ENCODE measurements around the gene ATG2B. TPM values are rescaled to one million over a fixed set of nuclear protein-coding genes. Genes with fewer than 3 reads are reported as not detected.

ATG2B gene
- total RNA-seq, 1 experiment from 2014 or later = 11.0 TPM

- H3K4me1 ChIP-seq (replicated peaks) = peaks cover 36% of the 10 kb centered on the region
- peaks cover 36% of the 10 kb centered on the region for H3K36me3 ChIP-seq
- no peak overlapping the region for H3K4me3 ChIP-seq
- no peaks in the 10 kb centered on the region; the same call in 1 of the 2 replicates for H3K9me3 ChIP-seq (replicated peaks)
- no peaks in the 10 kb centered on the region for H3K27me3 ChIP-seq (replicated peaks)
- DNase-seq (ENCODE audit: low read depth in 1 of 2, low spot score in 2 of 2) = no peak
- H3K27ac ChIP-seq = no peak overlapping the region
These were observed 102.8 kb downstream of the ATG2B start for GRCh38 chr14:96260341-96260821.

- Histone ChIP-seq H3K27ac (no peak overlapping the region), H3K36me3 (peaks cover 16% of the 10 kb centered on the region), H3K9me3 (replicated peaks) (peaks cover 3% of the 10 kb centered on the region; the same call in 1 of the 2 replicates), H3K4me1 (replicated peaks) (peaks cover 61% of the 10 kb centered on the region), H3K27me3 (replicated peaks) (no peaks in the 10 kb centered on the region), H3K4me3 (no peak overlapping the region)
- DNase-seq (ENCODE audit: low read depth in 1 of 2, low spot score in 2 of 2) = no peak
These were observed 105.2 kb downstream of the ATG2B start for GRCh38 chr14:96257900-96258299.

GRCh38 chr14:96257056-96257455 is 106.1 kb downstream of the ATG2B start:
- H3K4me3 ChIP-seq = no peak overlapping the region
- H3K27me3 ChIP-seq (replicated peaks) = no peaks in the 10 kb centered on the region
- H3K36me3 ChIP-seq = peaks cover 16% of the 10 kb centered on the region
- no peak for DNase-seq (ENCODE audit: low read depth in 1 of 2, low spot score in 2 of 2)
- H3K4me1 ChIP-seq (replicated peaks) = peaks cover 70% of the 10 kb centered on the region
- peak overlapping the region; percentile 92; the same call in 1 of the 2 replicates for H3K27ac ChIP-seq
- H3K9me3 ChIP-seq (replicated peaks) = peaks cover 3% of the 10 kb centered on the region; the same call in 1 of the 2 replicates

GRCh38 chr14:96256407-96256806 is 106.7 kb downstream of the ATG2B start:
- peaks cover 3% of the 10 kb centered on the region; the same call in 1 of the 2 replicates for H3K9me3 ChIP-seq (replicated peaks)
- H3K27me3 ChIP-seq (replicated peaks) = no peaks in the 10 kb centered on the region
- DNase-seq (ENCODE audit: low read depth in 1 of 2, low spot score in 2 of 2) = no peak
- H3K4me3 ChIP-seq = peak overlapping the region; percentile 11
- H3K36me3 ChIP-seq = peaks cover 16% of the 10 kb centered on the region
- peaks cover 74% of the 10 kb centered on the region for H3K4me1 ChIP-seq (replicated peaks)
- H3K27ac ChIP-seq = peak overlapping the region; percentile 92

- Histone ChIP-seq H3K27me3 (replicated peaks) (no peaks in the 10 kb centered on the region), H3K9me3 (replicated peaks) (peaks cover 3% of the 10 kb centered on the region; the same call in 1 of the 2 replicates), H3K4me3 (peak within 1 kb of the TSS; percentile 11), H3K36me3 (peaks cover 16% of the 10 kb centered on the region), H3K4me1 (replicated peaks) (peaks cover 74% of the 10 kb centered on the region), H3K27ac (peak within 1 kb of the TSS; percentile 92)
- DNase-seq (ENCODE audit: low read depth in 1 of 2, low spot score in 2 of 2) = peak in 1 of 2 experiments; percentile 69
These were observed 107.4 kb downstream of the ATG2B start, which contains the start of gene BDKRB1 for GRCh38 chr14:96255501-96256366. Gene BDKRB1, plus strand, starts transcription at chr14:96256210. Its CDS starts 7,473 bp downstream, at chr14:96263683.

- peak overlapping the region; percentile 92 for H3K27ac ChIP-seq
- no peak for DNase-seq (ENCODE audit: low read depth in 1 of 2, low spot score in 2 of 2)
- H3K4me3 ChIP-seq = no peak overlapping the region
- H3K4me1 ChIP-seq (replicated peaks) = peaks cover 76% of the 10 kb centered on the region
- H3K36me3 ChIP-seq = peaks cover 15% of the 10 kb centered on the region
- H3K27me3 ChIP-seq (replicated peaks) = no peaks in the 10 kb centered on the region
- peaks cover 3% of the 10 kb centered on the region; the same call in 1 of the 2 replicates for H3K9me3 ChIP-seq (replicated peaks)
These were observed 108.5 kb downstream of the ATG2B start for GRCh38 chr14:96254687-96255086.

- Histone ChIP-seq H3K27ac (peak overlapping the region; percentile 92), H3K36me3 (peaks cover 9% of the 10 kb centered on the region; the same call in 1 of the 2 replicates), H3K27me3 (replicated peaks) (no peaks in the 10 kb centered on the region), H3K4me1 (replicated peaks) (peaks cover 92% of the 10 kb centered on the region), H3K4me3 (no peak overlapping the region), H3K9me3 (replicated peaks) (0 out of 2 replicates have a peak, but pooled peaks cover 3% of the 10 kb centered on the region)
- DNase-seq (ENCODE audit: low read depth in 1 of 2, low spot score in 2 of 2) = peak; percentile 88 to 94
These were observed 110.1 kb downstream of the ATG2B start for GRCh38 chr14:96252999-96253539.

- Histone ChIP-seq H3K4me3 (no peak overlapping the region), H3K36me3 (peaks cover 14% of the 10 kb centered on the region), H3K4me1 (replicated peaks) (peaks cover 93% of the 10 kb centered on the region), H3K27ac (peak overlapping the region; percentile 92), H3K9me3 (replicated peaks) (0 out of 2 replicates have a peak, but pooled peaks cover 3% of the 10 kb centered on the region), H3K27me3 (replicated peaks) (no peaks in the 10 kb centered on the region)
- no peak for DNase-seq (ENCODE audit: low read depth in 1 of 2, low spot score in 2 of 2)
These were observed 110.7 kb downstream of the ATG2B start for GRCh38 chr14:96252323-96252998.

- Histone ChIP-seq H3K27ac (peak overlapping the region; percentile 92), H3K36me3 (peaks cover 17% of the 10 kb centered on the region), H3K27me3 (replicated peaks) (no peaks in the 10 kb centered on the region), H3K4me3 (no peak overlapping the region), H3K9me3 (replicated peaks) (0 out of 2 replicates have a peak, but pooled peaks cover 3% of the 10 kb centered on the region), H3K4me1 (replicated peaks) (peaks cover 93% of the 10 kb centered on the region)
- DNase-seq (ENCODE audit: low read depth in 1 of 2, low spot score in 2 of 2) = no peak
These were observed 111.4 kb downstream of the ATG2B start for GRCh38 chr14:96251656-96252155.

GRCh38 chr14:96250485-96250884 is 112.7 kb downstream of the ATG2B start:
- Histone ChIP-seq H3K27ac (no peak overlapping the region), H3K36me3 (peaks cover 23% of the 10 kb centered on the region), H3K4me3 (no peak overlapping the region), H3K27me3 (replicated peaks) (no peaks in the 10 kb centered on the region), H3K9me3 (replicated peaks) (0 out of 2 replicates have a peak, but pooled peaks cover 3% of the 10 kb centered on the region), H3K4me1 (replicated peaks) (peaks cover 93% of the 10 kb centered on the region)
- DNase-seq (ENCODE audit: low read depth in 1 of 2, low spot score in 2 of 2) = no peak

GRCh38 chr14:96249029-96249428 is 114.1 kb downstream of the ATG2B start:
- H3K27ac ChIP-seq = peak overlapping the region; percentile 82
- no peak overlapping the region for H3K4me3 ChIP-seq
- H3K36me3 ChIP-seq = peaks cover 37% of the 10 kb centered on the region
- H3K27me3 ChIP-seq (replicated peaks) = no peaks in the 10 kb centered on the region
- DNase-seq (ENCODE audit: low read depth in 1 of 2, low spot score in 2 of 2) = peak; percentile 88 to 90
- H3K4me1 ChIP-seq (replicated peaks) = peaks cover 83% of the 10 kb centered on the region
- no peaks in the 10 kb centered on the region for H3K9me3 ChIP-seq (replicated peaks)

GRCh38 chr14:96247031-96247430 is 116.1 kb downstream of the ATG2B start:
- Histone ChIP-seq H3K9me3 (replicated peaks) (no peaks in the 10 kb centered on the region), H3K4me1 (replicated peaks) (peaks cover 63% of the 10 kb centered on the region), H3K36me3 (peaks cover 48% of the 10 kb centered on the region), H3K27me3 (replicated peaks) (no peaks in the 10 kb centered on the region), H3K4me3 (no peak overlapping the region), H3K27ac (peak overlapping the region; percentile 85)
- no peak for DNase-seq (ENCODE audit: low read depth in 1 of 2, low spot score in 2 of 2)

- no peak overlapping the region for H3K4me3 ChIP-seq
- H3K27ac ChIP-seq = peak overlapping the region; percentile 85
- no peaks in the 10 kb centered on the region for H3K27me3 ChIP-seq (replicated peaks)
- H3K9me3 ChIP-seq (replicated peaks) = no peaks in the 10 kb centered on the region
- H3K4me1 ChIP-seq (replicated peaks) = peaks cover 58% of the 10 kb centered on the region
- H3K36me3 ChIP-seq = peaks cover 53% of the 10 kb centered on the region
- DNase-seq (ENCODE audit: low read depth in 1 of 2, low spot score in 2 of 2) = peak; percentile 87 to 91
These were observed 116.6 kb downstream of the ATG2B start for GRCh38 chr14:96246539-96246847.
